Smooth muscle cell (in vitro differentiated cells): Measurements from ENCODE around the gene ACOXL. TPM values are rescaled to one million over a fixed set of nuclear protein-coding genes. Genes with fewer than 3 reads are reported as not detected.

ENCODE experiments used
- DNase-seq: peaks from one replicate; lab custom pipeline; 2025; ENCODE audit not compliant: unreplicated experiment; lab: John Stamatoyannopoulos, UW
- H2AFZ ChIP-seq: fragments of 200-600 bp; sonication (generic); 2 replicates; pipeline ENCODE4 v1.6.0; 2016; ENCODE audit warnings: antibody characterized with exemption, low read depth, mild to moderate bottlenecking
- H3F3A ChIP-seq: fragments of 200-600 bp; sonication (generic); 2 replicates; pipeline ENCODE4 v1.6.0; 2017; ENCODE audit warnings: antibody characterized with exemption, low read depth
- H3K27ac ChIP-seq: fragments of 200-600 bp; sonication (generic); 2 replicates; pipeline ENCODE4 v1.5.1; 2016; ENCODE audit warnings: low read depth, mild to moderate bottlenecking
- H3K27me3 ChIP-seq: fragments of 200-600 bp; sonication (generic); 2 replicates; pipeline ENCODE4 v1.6.1; 2016; ENCODE audit warnings: low read depth, mild to moderate bottlenecking
- H3K36me3 ChIP-seq: fragments of 200-600 bp; sonication (generic); 2 replicates; pipeline ENCODE4 v1.5.1; 2016; ENCODE audit warnings: low read depth
- H3K4me1 ChIP-seq: fragments of 200-600 bp; sonication (generic); 2 replicates; pipeline ENCODE4 v1.5.1; 2016; ENCODE audit warnings: low read depth
- H3K4me2 ChIP-seq: fragments of 200-600 bp; sonication (generic); 2 replicates; pipeline ENCODE4 v1.6.0; 2016; ENCODE audit warnings: mild to moderate bottlenecking
- H3K4me3 ChIP-seq: fragments of 200-600 bp; sonication (generic); 2 replicates; pipeline ENCODE4 v1.5.1; 2016; ENCODE audit warnings: mild to moderate bottlenecking
- H3K79me2 ChIP-seq: fragments of 200-600 bp; sonication (generic); 2 replicates; pipeline ENCODE4 v1.6.0; 2016; ENCODE audit warnings: low read depth, mild to moderate bottlenecking
- H3K9ac ChIP-seq: fragments of 200-600 bp; sonication (generic); 2 replicates; pipeline ENCODE4 v1.6.0; 2016; ENCODE audit warnings: low read depth
- H3K9me3 ChIP-seq: fragments of 200-600 bp; sonication (generic); replicated peaks from 2 replicates; pipeline ENCODE4 v1.5.1; 2016; ENCODE audit warnings: low read depth
- H4K20me1 ChIP-seq: fragments of 200-600 bp; sonication (generic); 2 replicates; pipeline ENCODE4 v1.6.0; 2016; ENCODE audit warnings: low read depth
- WGBS: methylation state at CpG from one replicate; pipeline ENCODE4 v1.1.7; 2016; ENCODE audit warnings: low lambda C conversion rate; 5-methylcytosine and 5-hydroxymethylcytosine counted together
- polyA plus RNA-seq: library from polyadenylated mRNA; unstranded; fragments of >200 nt; fragmentation: Nextera tagmentation; extraction: Ambion mirVana; gene quantifications from 2 replicates; pipeline ENCODE4 v1.2.1, GENCODE V29; 2016
- total RNA-seq: library from RNA; depleted of rRNA; stranded (reverse); fragments of >200 nt; gene quantifications from 2 replicates; pipeline ENCODE4 v1.2.3, GENCODE V29; 2014
- TF ChIP-seq, protein P1 (sequence below): fragments of 200-600 bp; sonication (generic); IDR thresholded peaks from 2 replicates; pipeline ENCODE4 v1.5.1; 2017; ENCODE audit warnings: borderline replicate concordance, mild to moderate bottlenecking, antibody characterized with exemption; ENCODE audit not compliant: insufficient read depth, poor library complexity, severe bottlenecking

ACOXL gene
- total and polyA plus RNA-seq, 2 experiments from 2014 or later = not detected

DNA sequence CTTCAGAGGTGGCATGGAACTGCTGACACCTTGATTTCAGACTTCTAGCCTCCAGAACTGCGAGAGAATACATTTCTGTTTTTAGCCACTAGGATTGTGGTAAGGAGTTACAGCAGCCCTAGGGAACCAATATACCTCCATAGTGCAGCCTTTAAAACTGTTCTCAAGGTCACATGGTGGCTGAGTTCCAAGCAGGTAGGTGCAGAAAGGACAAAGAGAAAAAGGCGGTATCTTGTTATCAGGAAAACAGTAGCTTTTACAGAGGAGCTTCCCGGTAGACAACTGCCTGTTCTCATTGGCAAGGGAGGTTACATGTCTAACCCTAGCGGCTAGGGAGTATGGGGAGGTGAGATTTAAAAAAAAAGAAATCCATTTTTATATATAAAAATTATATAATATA lies 292.1 kb downstream of the ACOXL start:
- Histone ChIP-seq H3K9me3 (no peaks in the 10 kb centered on the region), H3K36me3 (no peaks in the 10 kb centered on the region), H3K27ac (no peak overlapping the region), H3K9ac (no peak overlapping the region), H3K4me1 (no peaks in the 10 kb centered on the region), H2AFZ (no peak overlapping the region), H3K4me2 (no peak overlapping the region), H4K20me1 (no peaks in the 10 kb centered on the region), H3K4me3 (no peak overlapping the region), H3K79me2 (no peaks in the 10 kb centered on the region), H3K27me3 (peaks cover 4% of the 10 kb centered on the region), H3F3A (no peaks in the 10 kb centered on the region)
- TF ChIP-seq, protein P1, sequence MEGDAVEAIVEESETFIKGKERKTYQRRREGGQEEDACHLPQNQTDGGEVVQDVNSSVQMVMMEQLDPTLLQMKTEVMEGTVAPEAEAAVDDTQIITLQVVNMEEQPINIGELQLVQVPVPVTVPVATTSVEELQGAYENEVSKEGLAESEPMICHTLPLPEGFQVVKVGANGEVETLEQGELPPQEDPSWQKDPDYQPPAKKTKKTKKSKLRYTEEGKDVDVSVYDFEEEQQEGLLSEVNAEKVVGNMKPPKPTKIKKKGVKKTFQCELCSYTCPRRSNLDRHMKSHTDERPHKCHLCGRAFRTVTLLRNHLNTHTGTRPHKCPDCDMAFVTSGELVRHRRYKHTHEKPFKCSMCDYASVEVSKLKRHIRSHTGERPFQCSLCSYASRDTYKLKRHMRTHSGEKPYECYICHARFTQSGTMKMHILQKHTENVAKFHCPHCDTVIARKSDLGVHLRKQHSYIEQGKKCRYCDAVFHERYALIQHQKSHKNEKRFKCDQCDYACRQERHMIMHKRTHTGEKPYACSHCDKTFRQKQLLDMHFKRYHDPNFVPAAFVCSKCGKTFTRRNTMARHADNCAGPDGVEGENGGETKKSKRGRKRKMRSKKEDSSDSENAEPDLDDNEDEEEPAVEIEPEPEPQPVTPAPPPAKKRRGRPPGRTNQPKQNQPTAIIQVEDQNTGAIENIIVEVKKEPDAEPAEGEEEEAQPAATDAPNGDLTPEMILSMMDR = no peak
- no peak for DNase-seq
- 88% methylated on average over 4 of the region's 4 CpGs for WGBS

DNA sequence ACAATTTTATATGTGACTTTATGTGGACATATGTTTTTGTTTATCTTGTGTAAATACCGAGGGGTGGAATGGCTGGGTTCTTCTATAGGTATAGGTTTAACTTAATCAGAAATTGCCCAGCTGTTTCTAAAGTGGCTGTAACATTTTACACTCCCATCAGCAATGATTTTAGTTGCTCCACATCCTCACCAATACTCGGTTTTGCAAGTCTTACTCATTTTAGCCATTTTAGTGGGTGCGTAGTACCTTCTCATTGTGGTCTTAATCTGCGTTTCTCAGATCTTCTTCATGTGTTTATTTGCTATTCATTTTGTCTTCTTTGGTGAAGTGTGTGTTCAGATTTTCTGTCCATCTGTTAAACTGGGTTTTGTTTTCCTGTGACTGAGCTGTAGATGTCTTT lies 292.9 kb downstream of the ACOXL start:
- Histone ChIP-seq H3K4me2 (no peak overlapping the region), H3K79me2 (no peaks in the 10 kb centered on the region), H3K36me3 (no peaks in the 10 kb centered on the region), H3K27me3 (peaks cover 4% of the 10 kb centered on the region), H3K27ac (no peak overlapping the region), H2AFZ (no peak overlapping the region), H3K4me3 (no peak overlapping the region), H4K20me1 (no peaks in the 10 kb centered on the region), H3K9me3 (no peaks in the 10 kb centered on the region), H3K9ac (no peak overlapping the region), H3K4me1 (no peaks in the 10 kb centered on the region), H3F3A (no peaks in the 10 kb centered on the region)
- TF ChIP-seq, protein P1 = no peak
- 87% methylated on average over 4 of the region's 4 CpGs for WGBS
- no peak for DNase-seq

DNA sequence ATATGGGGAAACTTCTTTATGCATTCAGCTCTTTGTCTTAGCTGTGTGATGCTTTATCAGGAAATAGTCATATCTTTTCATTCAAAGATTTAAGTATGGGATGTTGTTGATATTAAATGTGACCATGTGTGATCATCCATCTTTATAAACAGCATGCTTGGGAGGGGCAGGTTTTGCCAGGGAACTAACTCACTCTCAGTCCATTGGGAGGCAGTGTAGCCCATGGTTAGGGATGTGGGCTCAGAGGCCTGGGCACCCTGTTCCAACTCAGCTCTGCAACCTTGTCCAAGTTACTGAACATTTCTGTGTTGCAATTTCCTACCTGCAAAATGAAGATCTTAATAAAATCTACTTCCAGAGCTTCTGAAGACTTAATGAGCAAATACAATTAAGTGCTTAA lies 296.3 kb downstream of the ACOXL start:
- Histone ChIP-seq H3K27ac (no peak overlapping the region), H3K4me3 (no peak overlapping the region), H3F3A (no peaks in the 10 kb centered on the region), H3K9me3 (no peaks in the 10 kb centered on the region), H3K4me1 (no peaks in the 10 kb centered on the region), H3K4me2 (no peak overlapping the region), H3K36me3 (no peaks in the 10 kb centered on the region), H3K79me2 (no peaks in the 10 kb centered on the region), H2AFZ (no peak overlapping the region), H3K9ac (no peak overlapping the region), H3K27me3 (peaks cover 4% of the 10 kb centered on the region), H4K20me1 (no peaks in the 10 kb centered on the region)
- DNase-seq = no peak
- TF ChIP-seq, protein P1 = no peak

DNA sequence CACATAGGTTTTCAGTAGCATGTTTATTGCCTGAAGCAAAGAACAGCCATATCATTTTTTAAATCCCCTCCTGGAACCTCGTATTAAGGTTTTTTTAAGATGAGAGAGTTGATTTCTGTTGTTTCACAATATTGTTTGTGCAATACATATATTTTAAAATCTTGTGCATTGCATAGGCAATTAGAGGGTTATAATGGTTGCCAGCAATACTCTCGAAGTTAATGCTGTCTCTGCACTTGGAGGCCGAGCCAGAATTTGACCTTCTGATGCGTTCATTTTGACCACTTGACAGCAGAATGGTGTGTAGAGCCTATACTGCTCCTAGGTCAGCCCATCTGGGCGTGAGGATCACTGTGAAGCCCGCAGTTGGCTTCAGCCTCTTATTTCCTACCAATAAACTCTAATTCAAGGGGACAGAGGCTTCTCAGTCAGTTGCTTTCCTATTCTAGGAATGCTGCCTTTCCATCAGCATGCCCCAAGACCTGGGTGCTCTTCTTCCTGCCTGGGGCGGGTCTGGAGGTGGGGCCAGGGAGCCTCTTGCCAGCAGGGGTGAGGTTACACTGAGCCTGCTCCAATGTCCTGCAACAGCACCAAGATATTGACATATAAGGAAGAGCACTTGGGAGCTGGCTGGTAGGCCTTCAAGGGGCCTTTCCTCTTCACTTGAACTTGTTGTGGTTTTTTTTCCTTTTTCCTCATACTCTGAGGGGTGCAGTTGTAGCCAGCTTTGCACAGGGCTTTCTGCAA lies 297.0 kb downstream of the ACOXL start:
- Histone ChIP-seq H3K36me3 (no peaks in the 10 kb centered on the region), H4K20me1 (no peaks in the 10 kb centered on the region), H3K4me3 (no peak overlapping the region), H3K9me3 (no peaks in the 10 kb centered on the region), H3K4me1 (no peaks in the 10 kb centered on the region), H3K4me2 (no peak overlapping the region), H3K27ac (no peak overlapping the region), H3K27me3 (peaks cover 4% of the 10 kb centered on the region), H2AFZ (no peak overlapping the region), H3F3A (no peaks in the 10 kb centered on the region), H3K79me2 (no peaks in the 10 kb centered on the region), H3K9ac (no peak overlapping the region)
- DNase-seq = no peak
- TF ChIP-seq, protein P1 = no peak
- WGBS = 68% methylated on average over 7 of the region's 7 CpGs
